GM12878 (cell line): ENCODE measurements around the gene SLC5A11. TPM values are rescaled to one million over a fixed set of nuclear protein-coding genes. Genes with fewer than 3 reads are reported as not detected.

ENCODE experiments used
- ATAC-seq: fragments of 200-7000 bp; cut with Tn5 transposase; 3 replicates; pipeline ENCODE4 v1.9.1; 2020; ENCODE audit warnings: mild to moderate bottlenecking, moderate library complexity
- BruUV-seq: library from RNA; stranded (reverse); fragments of 400-500 nt; replicated peaks from 2 replicates; lab custom pipeline; 2021; lab: Mats Ljungman, UMichigan
- CTCF ChIA-PET: fragments of 300-600 bp; sonication (Branson Sonifier 250); formaldehyde crosslinking; extraction: SDS; loops from one replicate; lab custom pipeline; 2021; ENCODE audit warnings: inconsistent platforms; lab: Yijun Ruan, JAX
- POLR2A ChIA-PET: fragments of 350-600 bp; formaldehyde crosslinking; extraction: SDS; loops from one replicate; lab custom pipeline; 2021; ENCODE audit warnings: inconsistent platforms; lab: Charles Lee
- RAD21 ChIA-PET: fragments of 300-600 bp; sonication (Branson Sonifier 250); formaldehyde crosslinking; loops from one replicate; lab custom pipeline; 2023; ENCODE audit warnings: antibody characterized with exemption; ENCODE audit not compliant: unreplicated experiment; lab: Charles Lee
- SMC1A ChIA-PET: fragments of 300-600 bp; sonication (Branson Sonifier 250); formaldehyde crosslinking; loops from one replicate; lab custom pipeline; 2023; ENCODE audit not compliant: unreplicated experiment, uncharacterized antibody; lab: Charles Lee
- DNase-seq: peaks from one replicate; pipeline ENCODE4 v3.0.0-alpha.2; 2011; ENCODE audit warnings: low read depth, low spot score
- FAIRE-seq: peaks from 3 replicates; lab custom pipeline; 2011; peaks lifted over from hg19 to GRCh38; lab: Jason Lieb, UNC
- H2AFZ ChIP-seq: 2 replicates; pipeline ENCODE4 v1.6.0; 2011; ENCODE audit warnings: low read depth, low read length, control low read depth; ENCODE audit not compliant: control insufficient read depth
- H3K27ac ChIP-seq: 2 replicates; pipeline ENCODE4 v1.5.1; 2011; ENCODE audit warnings: control low read depth; ENCODE audit not compliant: control insufficient read depth, insufficient read depth
- H3K27me3 ChIP-seq, 2 experiments: replicated peaks in 1 of 2; 2 replicates each; pipeline versions ENCODE4 v1.6.0 to v1.6.1; 2011; ENCODE audit warnings: low read length in 1 of 2; ENCODE audit not compliant: control insufficient read depth in 2 of 2, insufficient read depth in 2 of 2
- H3K36me3 ChIP-seq, 2 experiments: 2 replicates each; pipeline ENCODE4 v1.5.1; 2011; ENCODE audit warnings: low read length in 1 of 2; ENCODE audit not compliant: control insufficient read depth in 2 of 2, insufficient read depth in 2 of 2
- H3K4me1 ChIP-seq: 2 replicates; pipeline ENCODE4 v1.6.1; 2011; ENCODE audit warnings: mild to moderate bottlenecking, low read length, moderate library complexity, mixed read lengths; ENCODE audit not compliant: control insufficient read depth, insufficient read depth
- H3K4me2 ChIP-seq: 2 replicates; pipeline ENCODE4 v1.6.0; 2011; ENCODE audit warnings: control low read depth; ENCODE audit not compliant: control insufficient read depth, insufficient read depth
- H3K4me3 ChIP-seq: fragments of 200-600 bp; sonication (generic); 2 replicates; pipeline ENCODE4 v1.5.1; 2016
- H3K79me2 ChIP-seq: 2 replicates; pipeline ENCODE4 v1.6.0; 2011; ENCODE audit warnings: low read length; ENCODE audit not compliant: control insufficient read depth, insufficient read depth
- H3K9ac ChIP-seq: 2 replicates; pipeline ENCODE4 v1.8.0; 2011; ENCODE audit warnings: low read length, control low read depth, mixed read lengths; ENCODE audit not compliant: control insufficient read depth, insufficient read depth
- H3K9me3 ChIP-seq: replicated peaks from 3 replicates; pipeline ENCODE4 v1.5.1; 2011; ENCODE audit warnings: mild to moderate bottlenecking, low read length; ENCODE audit not compliant: control insufficient read depth, insufficient read depth
- H4K20me1 ChIP-seq: 2 replicates; pipeline ENCODE4 v1.6.0; 2011; ENCODE audit not compliant: control insufficient read depth, insufficient read depth
- CTCF ChIP-seq, 3 experiments: IDR thresholded peaks in 2 of 3; conservative IDR thresholded peaks in 1 of 3; 2 replicates each; pipeline ENCODE4 v1.5.1; 2011; ENCODE audit warnings: low read depth in 3 of 3, low read length in 3 of 3, mild to moderate bottlenecking in 3 of 3, control low read depth in 2 of 3, moderate library complexity in 2 of 3, inconsistent platforms in 1 of 3, mixed read lengths in 1 of 3; ENCODE audit not compliant: control insufficient read depth in 2 of 3, insufficient read depth in 1 of 3; ENCODE audit errors: extremely low read depth in 1 of 3
- DPF2 ChIP-seq: fragments of 450-650 bp; IDR thresholded peaks from 2 replicates; pipeline ENCODE4 v1.6.1; 2017; ENCODE audit warnings: mild to moderate bottlenecking
- E4F1 ChIP-seq: fragments of 450-650 bp; IDR thresholded peaks from 2 replicates; pipeline ENCODE4 v1.6.1; 2018; ENCODE audit warnings: borderline replicate concordance, mild to moderate bottlenecking; ENCODE audit not compliant: partially characterized antibody
- FOS ChIP-seq: IDR thresholded peaks from 3 replicates; pipeline ENCODE4 v1.6.1; 2011; ENCODE audit warnings: borderline replicate concordance; ENCODE audit not compliant: insufficient read length; ENCODE audit errors: extremely low read depth
- RAD21 ChIP-seq: IDR thresholded peaks from 2 replicates; pipeline ENCODE4 v1.6.1; 2011; ENCODE audit warnings: mild to moderate bottlenecking, low read depth, low read length, moderate library complexity; ENCODE audit not compliant: insufficient read depth
- YY1 ChIP-seq: IDR thresholded peaks from 2 replicates; pipeline ENCODE4 v1.6.1; 2011; ENCODE audit warnings: low read depth, mild to moderate bottlenecking, low read length
- WGBS: methylation state at CpG from one replicate; pipeline ENCODE4 v1.1.6; 2016; ENCODE audit warnings: low lambda C conversion rate; ENCODE audit not compliant: insufficient replicate concordance, insufficient coverage; ENCODE audit errors: missing lambda C conversion rate; 5-methylcytosine and 5-hydroxymethylcytosine counted together
- in situ Hi-C: fragments of 300-500 bp; cut with MboI; formaldehyde crosslinking; loops from 9 replicates; pipeline ENCODE4 v1.14.3; 2018; ENCODE audit warnings: mixed read lengths
- intact Hi-C: fragments of 100-400 bp; cut with micrococcal nuclease; formaldehyde crosslinking; loops from one replicate; pipeline ENCODE4 v1.14.2; 2022; ENCODE audit not compliant: unreplicated experiment
- polyA plus RNA-seq, 11 experiments: library from polyadenylated mRNA; depleted of rRNA in 4 of 11; unstranded in 6 of 11; stranded (reverse) in 5 of 11; fragments of >200 nt; fragmentation: Nextera tagmentation in 4 of 11; fragmentation: Illumina TruSeq in 1 of 11; extraction: Ambion mirVana in 4 of 11; extraction: Trizol in 1 of 11; gene quantifications; 1 replicate in 1 of 11; 2 replicates in 10 of 11; pipeline versions ENCODE4 v1.2.1 to v1.2.3, GENCODE V29; 2011 to 2016; ENCODE audit warnings: inconsistent platforms in 2 of 11, missing spikeins in 2 of 11, low read depth in 1 of 11
- total RNA-seq, 4 experiments: library from RNA; depleted of rRNA in 3 of 4; stranded (reverse); fragments of >200 nt in 3 of 4; fragmentation: Illumina TruSeq in 1 of 4; extraction: Trizol in 1 of 4; gene quantifications; 2 replicates each; pipeline versions ENCODE4 v1.2.1 to v1.2.3, GENCODE V29; 2013 to 2021

SLC5A11 gene
- total and polyA plus RNA-seq, 10 of the 15 experiments (the other 5 are each of a cell fraction or from before 2014, with no cell fraction given) = 0.10 TPM; not detected in 9

GRCh38 chr16:24955975-24956731, 110.4 kb downstream of the SLC5A11 start:
- Histone ChIP-seq H3K27me3 (no peaks in the 10 kb centered on the region), H3K9me3 (no peaks in the 10 kb centered on the region), H3K36me3 (peaks cover 47 to 48% of the 10 kb centered on the region in 2 experiments), H3K4me2 (no peak overlapping the region), H3K4me3 (no peak overlapping the region), H3K9ac (no peak overlapping the region), H3K27ac (no peak overlapping the region), H3K79me2 (no peaks in the 10 kb centered on the region; the same call in 1 of the 2 replicates), H4K20me1 (peaks cover 3% of the 10 kb centered on the region), H3K4me1 (no peaks in the 10 kb centered on the region), H2AFZ (no peak overlapping the region)
- ChIA-PET SMC1A (interaction anchor here (1.1 to 1.2 kb wide), 2 partner anchors 60 to 156 kb away, joined by 3 to 4 read pairs; partner anchors contain the start of gene LCMT1), POLR2A (no interaction called here), RAD21 (no interaction called here), CTCF (interaction anchor here (0.7 to 1.2 kb wide), 2 partner anchors 9 to 18 kb away, joined by 3 read pairs; no protein-coding TSS in a partner anchor)
- peak; percentile 44 for ATAC-seq
- BruUV-seq = no TSS peak
- in situ Hi-C loops = no loop called here
- no peak for DNase-seq
- 0 out of 2 replicates have a peak, but pooled peaks have one; percentile 41 for TF ChIP-seq YY1
- no peak for TF ChIP-seq E4F1
- TF ChIP-seq DPF2 = peak; percentile 51; the same call in 1 of the 2 replicates
- TF ChIP-seq CTCF (IDR thresholded peaks at IDR 0.05 in 2 of 3, conservative IDR thresholded peaks at IDR 0.05 in 1 of 3; ENCODE audit: control insufficient read depth in 2 of 3, extremely low read depth in 1 of 3, insufficient read depth in 1 of 3, low read depth in 3 of 3, low read length in 3 of 3) = 0 out of 6 replicates have a peak, but pooled peaks of 2 of the 3 experiments have one; percentile 4 to 7
- TF ChIP-seq RAD21 = peak; percentile 23; the same call in 1 of the 2 replicates
- no peak for TF ChIP-seq FOS
- no peak for FAIRE-seq
- intact Hi-C loops = no loop called here
- WGBS = 71% methylated on average over 11 of the region's 11 CpGs
